Measurements from ENCODE around the gene FEN1. TPM values are rescaled to one million over a fixed set of nuclear protein-coding genes. Genes with fewer than 3 reads are reported as not detected.

FEN1 gene
- total RNA-seq, 2 donors from 2014 or later = 14.4 to 67.9 TPM

GRCh38 chr11:61795876-61796526 is 3.3 kb downstream of the FEN1 start:
- no peak overlapping the region for H3K4me3 ChIP-seq
- H3K27me3 ChIP-seq = no peaks in the 10 kb centered on the region
- H3K27ac ChIP-seq = no peak overlapping the region
- no peak for DNase-seq
- intact Hi-C loops (cut with DNase I) = loop anchor here (5.0 kb wide), 2 partner anchors 101 to 151 kb away; no protein-coding TSS in a partner anchor
- H3K9ac ChIP-seq (ENCODE audit: low read depth in 2 of 2, low read length in 2 of 2) = no peak overlapping the region
- TF ChIP-seq CTCF (IDR thresholded peaks at IDR 0.05) = no peak
- no peaks in the 10 kb centered on the region for H3K9me3 ChIP-seq
- no peaks in the 10 kb centered on the region for H3K36me3 ChIP-seq
- H3K4me1 ChIP-seq = peaks cover 8% of the 10 kb centered on the region

- no peak overlapping the region for H3K27ac ChIP-seq
- peak; percentile 74 for TF ChIP-seq CTCF (IDR thresholded peaks at IDR 0.05)
These were observed 4.7 kb downstream of the FEN1 start for GRCh38 chr11:61797263-61797944.

GRCh38 chr11:61799665-61800284 is 7.1 kb downstream of the FEN1 start:
- no peaks in the 10 kb centered on the region for H3K4me1 ChIP-seq
- H3K4me3 ChIP-seq = no peak overlapping the region
- TF ChIP-seq CTCF (IDR thresholded peaks at IDR 0.05) = no peak
- no peak for DNase-seq
- no peaks in the 10 kb centered on the region for H3K27me3 ChIP-seq
- no peaks in the 10 kb centered on the region for H3K9me3 ChIP-seq
- H3K27ac ChIP-seq = no peak overlapping the region
- H3K9ac ChIP-seq (ENCODE audit: low read depth in 2 of 2, low read length in 2 of 2) = no peak overlapping the region
- intact Hi-C loops (cut with DNase I) = loop anchor here (5.0 to 10.0 kb wide), 4 partner anchors 75 to 283 kb away; no protein-coding TSS in a partner anchor
- H3K36me3 ChIP-seq = no peaks in the 10 kb centered on the region

More at GRCh38 chr11:61797263-61797944, 4.7 kb downstream of the FEN1 start:
- Histone ChIP-seq H3K27me3 (no peaks in the 10 kb centered on the region), H3K4me3 (no peak overlapping the region), H3K36me3 (no peaks in the 10 kb centered on the region), H3K4me1 (peaks cover 8% of the 10 kb centered on the region), H3K9me3 (no peaks in the 10 kb centered on the region), H3K9ac (ENCODE audit: low read depth in 2 of 2, low read length in 2 of 2) (no peak overlapping the region)
- peak; percentile 82 for DNase-seq
- intact Hi-C loops (cut with DNase I) = loop anchor here (5.0 kb wide), 2 partner anchors 100 to 150 kb away; no protein-coding TSS in a partner anchor

GRCh38 chr11:61800331-61801281 is 7.9 kb downstream of the FEN1 start:
- TF ChIP-seq CTCF (IDR thresholded peaks at IDR 0.05) = no peak
- Histone ChIP-seq H3K36me3 (no peaks in the 10 kb centered on the region), H3K27me3 (no peaks in the 10 kb centered on the region), H3K27ac (no peak overlapping the region), H3K4me3 (no peak overlapping the region), H3K9ac (ENCODE audit: low read depth in 2 of 2, low read length in 2 of 2) (no peak overlapping the region), H3K4me1 (no peaks in the 10 kb centered on the region), H3K9me3 (no peaks in the 10 kb centered on the region)
- DNase-seq = no peak
- intact Hi-C loops (cut with DNase I) = loop anchor here (5.0 to 10.0 kb wide), 2 partner anchors 74 to 282 kb away; no protein-coding TSS in a partner anchor

All from colonic mucosa (tissue), 4 donors.